Activated CD4-positive, CD25-positive, alpha-beta regulatory T cell treated with anti-CD3 and anti-CD28 coated beads, Interleukin-2, amount 50 U/mL, for 72 hours (primary cell): ENCODE data around the gene DMPK.
"Not testable (repeated sequence)": the region's sequence is repeated elsewhere in the genome, so short reads cannot be mapped to it uniquely, and the experiment has no call there.

ENCODE experiments used
- DNase-seq: peaks from one replicate; pipeline ENCODE4 v3.0.0; 2021

Gene DMPK

DNA sequence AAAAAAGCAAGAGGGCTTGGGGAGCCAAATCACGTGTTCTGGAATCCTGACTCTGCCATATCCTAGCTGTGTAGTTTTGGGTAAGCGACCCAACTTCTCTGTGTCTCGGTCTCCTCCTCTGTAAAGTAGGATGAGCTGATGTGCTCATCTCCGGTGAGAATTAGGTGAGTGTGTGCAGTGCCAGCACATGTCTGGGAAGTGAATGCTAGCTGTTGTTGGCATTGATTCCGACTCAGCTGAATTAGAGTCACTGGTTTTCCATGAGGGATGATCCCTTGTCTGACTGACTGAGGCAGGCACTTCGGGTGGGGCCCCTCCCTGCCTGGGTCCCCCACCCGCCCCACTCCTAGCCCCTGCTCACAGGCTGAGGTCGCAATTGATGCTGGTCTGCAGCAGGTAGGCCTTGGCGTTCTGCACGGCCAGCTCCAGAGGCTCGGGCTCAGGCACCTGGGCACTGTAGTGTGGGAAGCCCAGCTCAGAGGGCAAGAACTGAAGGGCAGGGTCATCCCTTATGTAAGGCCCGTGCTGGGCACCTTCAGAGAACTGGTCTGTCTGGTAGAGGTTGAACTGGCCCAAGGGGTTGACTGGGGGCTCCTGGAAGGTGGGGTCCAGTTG, 32.0 kb upstream of the DMPK start:
- no peak for DNase-seq

GRCh38 chr19:45812297-45812696, 30.0 kb upstream of the DMPK start:
- DNase-seq = no peak

- DNase-seq = no peak
Measured at GRCh38 chr19:45809643-45810159, 27.4 kb upstream of the DMPK start.

- no peak for DNase-seq
Measured at GRCh38 chr19:45805719-45806118, 23.4 kb upstream of the DMPK start.

DNA sequence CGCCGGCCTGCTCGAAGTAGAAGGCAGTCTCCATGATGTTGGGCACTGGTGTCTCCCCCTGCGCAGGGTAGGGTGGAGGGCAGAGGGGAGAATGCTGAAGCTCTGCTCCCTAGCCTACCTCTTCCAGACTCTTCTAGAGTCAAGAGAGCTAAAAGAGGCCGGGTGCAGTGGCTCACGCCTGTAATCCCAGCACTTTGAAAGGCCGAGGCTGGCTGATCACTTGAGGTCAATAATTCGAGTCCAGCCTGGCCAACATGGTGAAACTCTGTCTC, 22.6 kb upstream of the DMPK start:
- DNase-seq = no peak

DNA sequence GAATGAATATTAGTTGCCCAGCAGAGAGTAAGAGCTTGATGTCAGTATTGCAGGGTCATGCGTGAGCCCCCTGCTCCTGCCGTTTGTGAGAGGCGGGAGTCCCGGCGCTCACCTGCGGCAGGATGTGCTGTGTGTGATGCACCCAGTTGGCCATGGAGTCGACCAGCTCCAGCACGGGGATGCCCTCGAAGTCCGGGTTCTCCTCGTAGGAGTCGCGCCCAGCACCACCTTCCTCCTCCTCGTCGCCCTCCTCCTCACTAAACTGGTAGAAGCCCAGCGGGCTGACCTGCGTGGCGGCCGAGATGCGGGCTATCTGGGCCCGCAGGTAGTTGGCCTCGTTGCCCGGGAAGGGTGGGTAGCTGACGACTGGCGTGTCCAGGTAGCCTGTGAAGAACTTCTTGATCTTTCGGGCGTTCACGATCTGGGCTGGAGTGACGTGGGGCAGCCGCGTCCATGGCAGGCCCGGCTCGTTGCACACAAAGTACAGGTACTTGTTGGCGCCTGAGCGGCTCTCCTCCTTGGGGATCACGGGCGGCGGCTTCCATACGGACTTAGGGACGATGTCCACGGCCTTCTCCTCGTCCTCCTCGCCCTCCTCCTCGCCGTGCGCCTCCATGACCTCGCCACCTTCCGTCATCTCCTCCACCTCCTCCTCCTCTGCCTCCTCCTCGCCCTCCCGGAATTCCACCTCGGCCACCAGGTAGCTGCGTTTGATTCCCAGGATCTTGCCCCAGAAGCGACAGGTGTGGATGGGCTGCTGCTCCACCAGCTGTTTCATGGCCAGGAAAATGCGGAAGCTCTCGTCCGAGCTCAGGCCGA, 22.1 kb upstream of the DMPK start:
- no peak for DNase-seq

- DNase-seq = no peak
Measured at GRCh38 chr19:45801603-45802175, 19.4 kb upstream of the DMPK start.

- no peak for DNase-seq
Measured at GRCh38 chr19:45800070-45800553, 17.8 kb upstream of the DMPK start.

- DNase-seq = not testable (repeated sequence)
Measured at GRCh38 chr19:45799541-45799940, 17.3 kb upstream of the DMPK start.

- DNase-seq = peak; percentile 65
Measured at GRCh38 chr19:45798995-45799517, 16.8 kb upstream of the DMPK start.

DNA sequence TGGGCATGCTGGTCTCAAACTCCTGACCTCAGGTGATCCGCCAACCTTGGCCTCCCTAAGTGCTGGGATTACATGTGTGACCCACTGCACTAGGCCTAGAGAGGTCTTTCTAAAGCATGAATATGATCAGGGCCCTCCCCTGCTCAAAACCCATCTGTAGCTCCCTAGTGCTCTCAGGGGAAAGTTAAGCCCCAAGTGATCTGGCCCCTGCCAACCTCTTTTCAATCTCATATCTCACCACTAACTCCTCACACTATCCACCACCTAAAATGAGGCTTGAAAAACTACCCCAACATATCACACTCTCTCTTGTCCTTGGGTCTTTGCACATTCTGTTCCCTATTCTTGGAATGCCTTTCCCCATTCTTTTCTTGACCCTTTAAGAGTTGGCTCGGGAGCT, 12.3 kb upstream of the DMPK start:
- no peak for DNase-seq

GRCh38 chr19:45793876-45794275, 11.6 kb upstream of the DMPK start:
- no peak for DNase-seq

GRCh38 chr19:45793178-45793564, 10.9 kb upstream of the DMPK start:
- no peak for DNase-seq

GRCh38 chr19:45792470-45793177, 10.3 kb upstream of the DMPK start, which contains the start of gene DMWD:
TSS of gene DMWD (minus strand) at chr19:45792845. CDS start at chr19:45792756, 89 bp downstream.
- peak; percentile 100 for DNase-seq

DNA sequence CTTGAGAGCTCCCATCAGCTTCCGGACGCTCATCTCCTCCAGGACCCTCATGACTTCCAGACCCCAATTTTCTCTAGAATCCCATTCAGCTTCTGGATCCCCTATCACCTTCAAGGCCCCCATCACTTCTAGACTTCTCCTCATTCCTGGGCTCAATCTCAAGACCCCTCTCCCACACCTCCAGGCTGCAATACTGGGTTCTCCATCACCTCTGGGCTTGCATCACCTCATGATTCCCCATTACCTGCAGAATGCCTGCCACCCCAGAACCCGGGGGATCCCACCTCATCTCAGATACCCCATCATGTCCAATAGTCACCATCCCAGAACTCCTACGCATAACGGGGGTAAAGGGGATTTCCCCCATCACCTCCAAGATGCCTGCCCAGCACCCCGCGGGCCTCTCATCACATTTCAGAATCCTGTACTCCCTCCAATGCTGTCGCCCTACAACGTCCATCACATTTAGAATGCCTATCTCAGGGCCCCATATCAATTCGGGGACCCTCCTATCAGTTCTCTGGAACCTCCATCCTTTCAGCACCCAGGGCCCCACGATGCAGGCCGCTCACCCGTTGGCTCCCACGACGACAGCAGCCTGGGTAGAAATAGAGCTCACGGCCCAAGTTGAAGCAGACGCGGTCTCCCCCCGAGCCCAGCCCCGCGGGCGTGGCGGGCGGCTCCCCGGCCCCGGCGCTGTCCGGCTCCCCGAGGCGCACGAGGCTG, 9.6 kb upstream of the DMPK start:
- no peak for DNase-seq

- DNase-seq = no peak
Measured at GRCh38 chr19:45790942-45791341, 8.7 kb upstream of the DMPK start.

GRCh38 chr19:45789035-45789786, 6.9 kb upstream of the DMPK start:
- DNase-seq = no peak

DNA sequence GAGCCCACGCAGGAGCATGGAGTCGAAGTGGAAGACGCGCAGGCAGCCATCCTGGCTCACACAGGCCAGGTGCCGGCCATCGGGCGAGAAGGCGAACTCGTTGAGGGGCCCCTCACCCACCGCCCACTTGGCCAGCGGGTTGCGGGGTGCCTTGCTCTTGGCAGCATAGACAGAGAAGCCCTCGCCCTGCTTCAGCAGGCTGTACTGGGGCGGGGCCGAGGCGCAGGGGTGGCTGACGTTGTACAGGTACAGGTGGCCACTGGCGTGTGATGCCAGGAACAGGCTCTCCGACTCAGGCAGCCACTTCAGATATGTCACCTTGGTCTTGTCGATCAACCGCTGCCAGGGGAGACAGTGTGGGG, 4.2 kb upstream of the DMPK start:
- DNase-seq = no peak

- no peak for DNase-seq
Measured at GRCh38 chr19:45785781-45786532, 3.7 kb upstream of the DMPK start.

- no peak for DNase-seq
Measured at GRCh38 chr19:45785097-45785496, 2.8 kb upstream of the DMPK start.

DNA sequence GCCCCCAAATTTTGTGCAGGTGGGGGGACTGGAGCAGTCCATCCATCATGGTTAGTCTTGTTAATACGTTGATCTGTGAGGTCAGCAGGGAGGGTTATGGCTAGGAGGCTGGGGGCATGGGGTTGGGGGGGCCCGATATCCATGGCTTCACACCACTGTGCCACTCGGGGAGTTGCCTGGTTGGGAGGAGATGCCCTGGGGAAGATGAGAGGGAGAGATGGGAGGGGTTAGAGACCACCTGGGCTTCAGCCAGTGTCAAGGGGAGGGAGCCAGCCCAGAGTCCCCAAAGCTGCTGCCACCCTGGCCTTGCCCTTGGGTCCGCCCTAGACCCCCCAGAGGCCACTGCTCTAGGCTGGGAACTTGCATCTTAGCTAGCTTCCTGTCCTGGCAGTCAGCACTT, 1.8 kb upstream of the DMPK start:
- no peak for DNase-seq
